ENCODE data around the gene GATA2.

The GATA2 gene

DNA sequence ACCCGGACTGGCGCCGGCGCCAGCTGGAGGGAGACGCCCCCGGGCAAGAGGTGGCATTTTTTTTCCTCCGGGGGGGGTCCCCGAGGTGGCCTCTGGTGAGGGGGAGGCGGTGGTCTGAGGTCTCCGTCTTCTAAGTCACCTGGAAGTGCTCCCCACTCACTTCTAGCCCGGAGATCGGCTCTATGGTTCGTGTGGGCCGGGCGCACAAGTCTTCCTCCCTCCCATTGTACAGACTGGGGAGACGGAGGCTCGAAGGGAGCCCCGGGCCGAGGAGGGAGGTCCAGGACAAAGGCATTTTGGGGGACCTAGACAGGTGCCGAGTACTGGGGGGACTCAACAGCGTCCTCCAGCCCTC, 4.4 kb downstream of the GATA2 start:
- DNase-seq (ENCODE audit: low read depth, low spot score) = no peak

DNA sequence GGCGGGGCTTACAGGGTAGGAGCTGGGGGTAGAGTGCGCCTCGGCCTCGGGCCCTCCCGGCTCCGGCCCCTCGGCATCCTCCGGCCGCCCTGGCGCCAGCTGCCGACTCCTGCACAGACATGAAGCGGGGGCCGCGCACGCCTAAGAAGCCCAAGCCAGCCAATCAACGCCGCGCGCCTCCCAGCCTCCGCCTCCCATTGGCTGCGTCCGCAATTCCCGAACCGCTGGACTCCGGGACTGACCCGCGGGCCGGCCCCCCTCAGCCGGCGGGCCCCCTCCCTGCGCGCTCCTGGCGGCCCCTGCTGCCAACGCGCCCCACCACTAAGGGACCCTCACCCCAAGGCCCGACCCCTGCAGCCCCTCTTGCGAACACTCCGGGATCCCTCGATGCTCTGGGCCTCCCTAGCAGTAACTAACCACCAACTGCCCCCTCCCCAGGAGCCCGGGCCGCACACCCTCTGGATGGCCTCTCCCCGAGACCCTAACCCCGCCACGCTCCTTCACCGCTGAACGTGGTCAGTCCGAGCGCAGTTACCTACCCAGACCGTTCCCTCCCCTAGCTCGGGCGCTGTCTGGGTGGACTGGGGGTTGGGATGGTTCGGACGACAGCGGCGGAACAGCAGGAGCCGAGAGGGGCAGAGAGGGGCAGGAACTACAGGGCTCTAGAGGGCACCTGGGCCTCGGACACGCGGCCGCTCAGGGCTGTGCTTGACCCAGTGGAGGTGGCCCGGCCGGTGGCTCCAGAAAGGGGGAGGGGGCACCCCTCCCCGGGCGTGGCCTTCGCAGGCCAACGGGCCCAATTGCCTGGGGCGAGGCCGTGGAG, 5.0 kb downstream of the GATA2 start:
- peak; percentile 96 for DNase-seq (ENCODE audit: low read depth, low spot score)

DNA sequence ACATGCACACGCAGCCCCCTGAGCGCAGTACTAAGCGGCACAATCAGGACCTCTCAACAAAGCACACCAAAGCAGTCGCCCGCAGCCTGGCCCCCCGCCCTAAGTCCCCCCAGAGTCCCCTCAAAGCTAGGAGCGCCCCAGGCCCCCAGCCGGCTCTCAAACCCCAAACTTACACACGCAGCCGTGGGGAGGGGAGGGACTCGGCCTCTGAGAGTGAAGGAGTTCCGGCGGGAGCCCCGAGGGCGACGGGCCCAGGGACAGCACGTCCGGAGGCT, 5.5 kb downstream of the GATA2 start:
- DNase-seq (ENCODE audit: low read depth, low spot score) = no peak

DNA sequence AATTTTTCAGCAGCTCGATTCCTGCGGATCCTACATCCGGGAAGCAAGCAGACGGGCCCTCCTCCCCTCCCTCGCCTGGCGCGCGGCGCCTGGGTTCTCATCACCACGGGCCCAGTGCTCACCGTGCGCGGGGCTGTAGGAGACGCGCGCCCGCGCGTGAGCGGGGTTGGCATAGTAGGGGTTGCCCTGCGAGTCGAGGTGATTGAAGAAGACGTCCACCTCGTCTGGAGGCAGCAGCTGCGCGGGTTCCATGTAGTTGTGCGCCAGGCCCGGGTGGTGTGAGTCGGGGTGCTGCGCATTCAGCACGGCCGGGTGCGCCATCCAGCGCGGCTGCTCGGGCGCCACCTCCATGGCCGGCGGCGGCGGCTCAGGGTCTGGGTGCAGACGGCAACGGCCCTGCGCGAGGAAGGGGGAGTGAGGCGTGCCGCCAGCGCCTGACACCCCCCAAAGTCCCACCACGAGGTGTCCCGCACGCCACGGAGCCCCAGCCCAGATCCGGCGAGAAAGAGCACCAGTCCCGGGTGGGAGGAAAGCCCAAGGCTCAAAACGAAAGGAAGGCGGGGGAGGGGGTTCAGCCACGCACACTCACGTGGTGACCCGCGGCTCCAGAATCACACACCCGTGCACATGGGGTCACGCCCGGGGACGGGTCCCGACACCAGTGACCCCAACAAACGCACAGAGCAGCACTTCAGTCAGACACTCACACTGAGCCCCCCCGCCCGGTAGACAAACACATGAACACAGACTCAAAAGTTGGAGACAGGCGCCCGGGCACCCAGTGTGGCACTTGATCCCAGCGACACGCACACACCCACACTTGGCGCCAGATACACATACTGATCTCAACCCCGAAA, 6.1 kb downstream of the GATA2 start:
- DNase-seq (ENCODE audit: low read depth, low spot score) = peak; percentile 56

DNA sequence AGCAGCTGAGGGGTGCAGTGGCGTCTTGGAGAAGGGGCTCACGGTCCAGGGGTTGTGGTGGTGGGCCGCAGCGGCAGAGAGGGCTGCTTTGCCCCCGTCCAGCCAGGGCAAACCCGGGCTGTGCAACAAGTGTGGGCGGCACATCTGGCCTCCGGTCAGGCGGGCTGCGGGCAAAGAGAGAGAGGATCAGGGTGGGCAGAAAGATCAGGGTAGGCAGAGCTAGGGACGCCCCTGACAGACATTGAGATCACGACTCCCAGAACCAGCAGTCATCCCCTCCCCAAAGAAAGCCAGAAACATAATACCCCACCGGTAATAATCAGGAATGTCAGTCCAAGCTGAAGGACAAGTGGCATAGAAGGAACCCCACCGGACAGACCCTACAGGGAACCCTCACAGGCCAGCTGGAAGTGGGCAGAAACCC, 6.8 kb downstream of the GATA2 start:
- no peak for DNase-seq (ENCODE audit: low read depth, low spot score)

DNA sequence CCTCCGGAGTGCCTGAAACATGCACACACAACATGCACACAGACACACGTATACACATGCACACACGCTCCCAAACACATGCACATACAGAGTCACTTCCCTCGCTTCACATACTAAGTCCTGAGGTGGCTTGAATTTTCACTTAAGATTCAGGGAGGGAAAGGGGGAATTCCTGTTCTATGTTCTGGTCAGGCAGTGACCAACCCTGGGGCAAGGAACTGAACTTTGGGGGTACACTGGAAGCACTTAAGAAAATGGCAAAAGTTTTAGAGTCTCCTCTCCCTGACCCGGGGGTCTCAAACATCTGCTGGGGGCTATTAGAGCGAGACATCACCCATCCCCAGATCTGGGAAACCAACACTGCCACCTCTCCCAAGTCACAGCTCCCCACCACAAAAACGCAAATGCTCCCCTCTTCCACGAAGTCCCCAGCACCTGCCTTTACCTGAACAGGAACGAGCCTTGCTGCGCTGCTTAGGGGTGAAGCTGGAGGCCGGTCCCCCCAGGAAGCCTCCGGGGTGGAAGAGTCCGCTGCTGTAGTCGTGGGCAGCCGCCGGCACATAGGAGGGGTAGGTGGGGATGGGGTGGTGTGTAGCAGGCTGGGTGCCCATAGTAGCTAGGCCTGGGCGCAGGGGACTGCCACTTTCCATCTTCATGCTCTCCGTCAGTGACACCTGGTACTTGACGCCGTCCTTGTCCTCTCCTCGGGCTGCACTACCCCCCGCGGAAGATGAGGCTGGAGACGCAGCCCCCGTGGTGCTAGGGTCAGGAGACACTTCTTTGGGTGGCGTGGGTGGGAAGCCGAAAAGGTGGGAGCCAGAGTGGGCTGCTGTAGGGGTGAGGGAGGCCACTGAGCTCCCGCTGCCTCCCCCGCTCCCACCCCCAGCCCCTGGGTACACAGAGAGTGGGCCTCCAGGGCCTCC, 7.5 kb downstream of the GATA2 start:
- no peak for DNase-seq (ENCODE audit: low read depth, low spot score)

DNA sequence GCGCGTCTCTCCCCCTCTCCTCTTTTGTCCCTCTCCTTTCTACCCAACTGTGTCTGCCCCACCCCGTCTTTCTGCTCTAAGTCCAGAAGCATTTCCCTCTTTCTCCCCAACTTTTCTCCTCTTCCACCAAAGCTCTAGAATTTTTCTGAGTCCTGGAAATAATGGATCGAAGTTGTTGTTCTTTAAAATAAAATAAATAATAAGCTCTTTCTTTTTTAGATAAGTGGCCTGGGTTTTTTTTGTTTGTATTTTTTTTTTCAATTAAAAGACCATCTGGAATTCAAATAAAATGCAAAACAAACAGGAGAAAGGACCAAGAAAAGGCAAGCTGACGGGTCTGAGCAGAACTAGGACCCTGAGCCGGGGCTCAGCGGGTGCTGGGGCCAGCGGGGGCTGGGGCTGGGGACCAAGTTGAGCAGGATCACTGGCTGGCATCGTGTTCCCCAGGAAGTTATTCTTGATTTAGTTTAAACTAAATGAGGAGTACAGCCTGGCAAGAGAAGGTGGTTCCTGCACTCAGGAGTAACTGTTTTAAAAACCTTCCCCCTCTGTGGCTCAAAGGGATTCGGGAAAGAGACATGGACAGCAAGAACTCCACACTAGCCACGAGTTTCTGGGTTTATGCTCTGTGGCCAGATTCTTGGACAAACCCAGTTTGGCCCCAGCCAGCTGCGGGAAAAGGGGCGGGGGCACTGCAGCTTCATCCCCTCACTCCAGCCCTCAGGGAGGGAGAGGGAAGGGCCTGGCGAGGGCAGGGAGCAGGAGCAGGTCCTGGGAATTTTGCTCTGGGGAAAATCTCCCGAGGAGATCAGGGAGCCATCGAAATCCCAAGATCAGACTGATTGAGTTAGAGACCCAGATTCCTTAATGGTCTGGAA, 8.4 kb downstream of the GATA2 start:
- DNase-seq (ENCODE audit: low read depth, low spot score) = peak; percentile 80

DNA sequence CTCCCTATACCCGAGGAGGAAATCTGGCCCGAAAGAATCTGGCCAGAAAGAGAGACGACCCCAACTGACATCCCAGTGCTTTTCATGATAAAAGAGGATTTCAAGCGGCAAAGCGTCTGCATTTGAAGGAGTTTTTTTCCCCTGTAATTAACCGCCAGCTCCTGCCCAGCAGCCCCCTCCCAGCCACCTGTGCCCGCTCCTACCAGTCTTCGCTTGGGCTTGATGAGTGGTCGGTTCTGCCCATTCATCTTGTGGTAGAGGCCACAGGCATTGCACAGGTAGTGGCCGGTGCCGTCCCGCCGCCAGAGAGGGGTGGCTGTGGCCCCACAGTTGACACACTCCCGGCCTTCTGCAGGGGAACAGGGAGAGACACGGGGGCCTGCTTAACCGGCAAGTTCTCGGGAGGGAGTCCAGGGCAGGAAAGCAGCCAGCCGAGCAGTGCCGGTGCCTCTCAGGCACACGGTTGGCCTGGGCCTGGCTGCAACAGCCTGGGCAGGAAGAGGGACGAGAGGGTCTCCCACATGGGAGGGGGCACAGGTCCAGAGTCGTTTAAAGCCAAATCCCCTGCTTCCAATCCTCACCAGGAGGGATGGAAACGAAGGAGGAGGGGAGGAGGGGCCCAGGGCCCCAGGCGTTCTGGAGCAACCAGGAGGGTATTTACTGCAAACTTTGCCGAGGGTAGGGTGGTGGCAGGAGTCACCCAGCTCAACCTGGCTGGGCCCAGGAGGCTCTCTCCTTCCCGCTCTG, 9.2 kb downstream of the GATA2 start:
- peak; percentile 75 for DNase-seq (ENCODE audit: low read depth, low spot score)

DNA sequence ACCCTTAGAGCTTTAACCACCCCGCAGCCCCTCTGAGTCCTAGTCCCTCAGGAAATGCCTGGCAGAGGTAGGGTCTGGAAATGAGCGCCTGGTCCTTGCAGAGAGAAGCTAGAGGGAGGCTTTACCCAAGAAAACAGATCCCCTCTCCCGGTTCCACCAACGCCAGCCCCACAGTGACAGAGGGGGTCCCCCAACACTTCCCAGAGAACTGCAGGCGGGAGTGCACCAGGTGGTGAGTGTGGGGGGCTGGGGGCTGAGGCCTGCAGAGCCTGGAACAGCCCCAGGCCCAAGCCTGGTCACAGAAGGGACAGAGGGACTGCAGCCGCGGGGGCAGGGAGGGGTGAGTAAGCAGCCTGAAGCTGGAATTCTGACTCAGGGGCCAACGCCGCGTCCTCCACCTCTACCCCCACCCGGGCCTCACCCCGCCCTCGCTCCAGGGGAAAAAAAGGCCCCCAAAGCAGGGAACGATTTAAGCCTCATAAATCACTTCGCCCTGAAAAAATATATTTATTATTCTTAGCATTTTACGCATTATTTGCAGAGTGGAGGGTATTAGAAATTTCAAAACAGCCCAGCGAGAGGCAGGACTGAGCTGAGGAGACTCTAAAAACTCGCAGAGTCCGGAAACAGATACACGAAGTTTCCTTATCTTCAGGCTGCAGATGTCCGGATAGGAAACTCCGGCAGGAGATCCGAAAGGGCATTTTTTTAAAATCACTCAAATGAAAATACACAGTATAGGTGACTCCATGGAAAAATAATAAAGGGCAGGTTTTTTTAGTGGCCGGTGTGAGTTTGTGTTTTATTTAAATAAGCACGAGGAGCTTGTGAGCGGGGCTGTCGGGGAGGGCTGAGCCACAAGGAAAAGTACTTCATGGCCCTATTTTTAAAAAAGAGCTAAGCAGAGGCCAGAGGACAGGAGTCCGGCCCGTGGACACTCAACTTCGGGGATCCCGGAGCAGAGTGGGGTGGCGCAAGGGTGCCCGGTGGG, 10.0 kb downstream of the GATA2 start:
- peak; percentile 80 for DNase-seq (ENCODE audit: low read depth, low spot score)

DNA sequence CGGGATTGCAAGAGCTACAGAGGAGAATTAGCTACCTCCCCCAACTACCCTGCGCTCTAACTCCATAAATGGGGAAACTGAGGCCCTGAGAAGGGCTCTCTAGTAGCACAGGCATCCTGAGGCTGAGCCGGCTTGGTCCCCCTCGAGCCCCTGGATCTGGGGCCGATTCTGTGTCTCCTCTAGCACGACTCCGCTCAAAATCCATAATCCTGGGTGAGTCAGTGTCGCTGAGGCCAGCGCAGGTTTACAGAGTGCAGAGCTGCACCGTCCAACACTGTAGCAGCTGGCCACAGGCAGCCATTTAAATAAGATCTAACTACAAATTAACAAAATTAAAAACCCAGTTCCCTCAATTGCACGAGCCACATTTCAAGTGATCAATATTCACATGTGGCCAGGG, 10.8 kb downstream of the GATA2 start:
- no peak for DNase-seq (ENCODE audit: low read depth, low spot score)

DNA sequence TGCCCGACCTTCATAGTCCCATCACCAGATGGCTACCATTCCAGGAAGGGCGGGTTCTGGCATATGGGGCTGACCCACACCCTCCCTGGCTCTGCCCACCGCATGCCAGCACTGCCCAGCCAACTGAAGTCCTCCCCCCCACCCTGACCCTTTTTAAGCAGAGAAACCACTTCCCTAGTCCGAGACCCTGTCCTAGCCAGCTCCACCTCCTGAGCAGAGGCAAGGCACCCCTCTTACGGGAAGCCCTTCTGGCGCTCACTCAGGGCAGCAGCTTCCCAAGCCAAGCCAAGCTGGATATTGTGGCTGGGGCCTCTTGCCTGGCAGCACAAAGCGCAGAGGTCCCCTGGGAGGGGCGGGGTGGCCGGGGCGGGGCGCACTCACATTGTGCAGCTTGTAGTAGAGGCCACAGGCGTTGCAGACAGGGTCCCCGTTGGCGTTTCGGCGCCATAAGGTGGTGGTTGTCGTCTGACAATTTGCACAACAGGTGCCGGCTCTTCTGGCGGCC, 11.5 kb downstream of the GATA2 start:
- DNase-seq (ENCODE audit: low read depth, low spot score) = peak; percentile 45

DNA sequence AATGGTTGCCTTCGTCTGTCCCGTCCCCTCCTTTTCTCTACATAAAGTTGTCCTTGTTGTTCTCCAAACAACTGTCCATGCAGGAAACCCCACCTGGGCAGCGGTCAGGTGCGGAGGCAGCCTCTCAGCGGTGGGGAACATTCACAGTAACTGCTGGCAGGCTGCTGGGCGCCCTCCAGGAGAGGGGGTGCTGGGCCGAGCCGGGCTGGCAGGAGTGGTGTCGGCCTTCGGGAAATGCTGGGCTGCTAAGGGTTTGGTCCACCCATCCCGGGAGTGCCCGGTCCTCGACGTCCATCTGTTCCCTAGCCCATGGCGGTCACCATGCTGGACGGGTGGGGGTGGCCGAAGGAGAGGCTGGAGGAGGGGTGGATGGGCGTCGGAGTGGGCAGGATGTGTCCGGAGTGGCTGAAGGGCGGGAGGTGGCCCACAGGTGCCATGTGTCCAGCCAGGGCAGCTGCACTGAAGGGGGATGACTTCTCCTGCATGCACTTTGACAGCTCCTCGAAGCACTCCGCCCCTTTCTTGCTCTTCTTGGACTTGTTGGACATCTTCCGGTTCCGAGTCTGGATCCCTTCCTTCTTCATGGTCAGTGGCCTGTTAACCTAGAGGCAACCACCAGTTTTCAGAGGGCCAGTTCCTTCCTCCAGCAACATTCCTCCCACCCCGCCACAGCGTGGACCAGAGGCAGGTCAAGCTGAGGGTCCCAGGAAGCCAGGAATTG, 12.1 kb downstream of the GATA2 start:
- no peak for DNase-seq (ENCODE audit: low read depth, low spot score)

DNA sequence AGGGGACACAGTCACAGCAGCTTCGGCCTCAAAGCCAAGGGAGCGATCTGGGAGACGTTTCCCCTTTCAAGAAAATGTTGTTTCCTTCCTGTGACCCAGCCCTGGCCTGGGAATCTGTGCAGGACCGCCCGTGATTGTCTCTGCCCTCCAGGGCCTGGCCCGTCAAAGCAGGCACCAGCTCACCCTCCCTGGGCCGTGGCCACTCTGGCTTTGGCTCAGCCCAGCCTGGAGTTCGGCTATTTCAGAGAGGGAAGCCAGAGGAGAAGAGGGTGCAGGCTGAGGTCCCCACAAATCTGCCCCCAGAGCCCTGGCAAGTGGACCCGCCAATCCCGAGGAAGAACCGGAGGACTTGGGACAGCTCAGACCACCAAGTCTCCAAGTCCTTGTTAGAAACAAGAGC, 12.7 kb downstream of the GATA2 start:
- no peak for DNase-seq (ENCODE audit: low read depth, low spot score)

DNA sequence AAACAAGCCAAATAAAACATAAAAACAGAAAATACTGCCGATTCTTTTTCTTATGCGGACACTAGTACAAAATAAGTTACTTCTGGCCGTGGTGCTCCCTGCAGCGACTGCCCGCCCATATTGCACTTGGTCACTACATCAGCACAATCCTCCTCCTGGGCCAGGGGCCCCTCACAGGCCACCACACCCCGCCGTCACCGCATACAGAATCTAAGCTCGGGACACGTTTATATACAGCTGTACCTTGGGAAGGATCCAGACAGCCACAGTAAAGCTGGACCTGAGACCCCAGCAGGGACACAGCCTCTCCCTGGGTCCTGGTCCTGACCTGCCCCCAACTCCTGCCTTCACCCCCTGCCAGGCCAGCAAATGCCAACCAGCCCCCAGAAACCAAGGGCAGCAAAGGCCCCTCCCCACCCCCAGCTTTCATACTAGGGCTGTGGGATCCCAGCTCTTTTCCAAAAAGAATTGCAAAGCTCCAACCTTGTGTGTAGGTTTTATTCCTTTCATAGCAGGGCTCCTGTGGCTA, 13.4 kb downstream of the GATA2 start:
- DNase-seq (ENCODE audit: low read depth, low spot score) = no peak

DNA sequence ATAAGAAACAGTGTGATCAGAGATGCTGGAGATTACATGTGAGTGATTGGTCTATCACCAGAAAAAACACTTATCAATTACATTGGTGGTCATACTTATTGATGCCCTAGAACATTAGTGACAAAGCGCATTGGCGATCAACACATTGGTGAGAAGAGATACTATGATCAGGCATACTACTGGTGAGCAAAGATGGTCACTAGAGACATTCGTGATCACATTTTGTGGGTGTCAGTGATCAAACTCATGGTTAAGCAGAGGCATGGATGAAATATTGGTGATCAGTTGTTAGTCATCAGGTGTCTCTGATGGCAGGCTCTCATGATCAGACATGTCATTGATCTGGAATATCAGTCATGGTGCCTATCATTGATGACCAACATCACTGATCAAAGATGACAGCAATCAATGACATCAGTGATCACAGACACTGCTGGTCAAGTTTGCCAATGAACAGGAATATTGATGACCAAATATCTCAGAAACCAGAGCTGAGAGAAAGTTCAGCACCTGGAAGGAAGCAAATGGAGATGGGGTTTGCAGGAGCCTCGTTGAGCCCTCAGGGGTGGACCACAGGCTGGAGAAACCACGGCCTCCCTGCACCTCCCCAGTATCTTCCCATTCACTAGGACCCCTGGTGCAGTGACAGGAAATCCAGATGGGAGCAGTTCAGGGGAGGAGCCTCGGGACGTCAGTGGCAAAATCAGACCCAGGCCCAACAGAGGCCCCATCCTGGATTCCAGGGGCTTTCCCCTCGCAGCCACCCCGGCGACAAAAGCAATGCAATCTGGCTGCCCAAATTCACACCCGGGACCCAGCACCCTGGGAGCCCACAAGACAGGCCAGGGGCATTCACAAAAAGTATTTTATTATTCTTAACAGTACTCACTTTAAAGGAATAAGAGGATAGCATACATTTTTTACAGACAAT, 14.2 kb downstream of the GATA2 start:
- no peak for DNase-seq (ENCODE audit: low read depth, low spot score)

DNA sequence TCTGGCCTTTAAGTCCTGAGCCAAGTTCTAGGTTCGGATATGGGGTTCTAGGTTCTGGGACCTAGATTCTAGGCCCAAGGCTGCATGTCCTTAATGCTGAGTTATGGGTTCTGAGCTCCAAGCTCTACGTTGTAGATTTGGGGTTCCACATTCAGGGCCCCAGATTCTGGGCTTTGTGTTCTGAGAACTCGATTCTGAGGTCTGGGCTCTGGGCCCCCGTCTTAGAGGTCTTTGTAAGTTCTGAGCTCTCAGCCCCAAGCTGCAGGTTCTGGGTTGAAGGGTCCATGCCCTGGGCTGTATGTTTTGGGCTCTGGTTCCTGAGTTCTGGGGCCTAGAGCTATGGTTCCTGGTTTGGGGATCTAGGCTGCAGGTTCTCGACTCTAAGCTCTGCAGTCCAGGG, 16.3 kb downstream of the GATA2 start:
- no peak for DNase-seq (ENCODE audit: low read depth, low spot score)

DNA sequence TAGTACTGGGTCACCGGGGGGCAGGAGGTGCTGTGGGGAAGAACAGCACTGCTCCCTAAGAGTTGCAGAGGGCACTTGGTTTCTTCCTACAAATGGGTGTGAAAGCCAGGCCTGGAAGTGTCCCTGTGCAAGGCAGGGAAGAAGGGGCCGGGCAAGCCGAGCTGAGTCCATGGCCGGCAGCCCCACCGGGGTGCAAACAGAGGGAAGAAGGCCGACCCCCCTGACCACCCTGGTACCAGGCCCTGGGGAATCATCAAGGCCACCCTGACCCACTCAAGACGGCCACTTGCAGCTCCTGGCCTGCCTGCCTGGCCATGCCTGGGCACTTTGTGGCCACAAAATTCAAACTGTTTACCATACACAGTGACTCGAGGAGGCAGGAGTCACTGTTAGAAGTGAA, 17.6 kb downstream of the GATA2 start:
- DNase-seq (ENCODE audit: low read depth, low spot score) = no peak

Data from ELF-1 (cell line).